HG03439 (cell line): ENCODE data around the gene MEGF11.

Experiments used
- ATAC-seq: cut with Tn5 transposase; IDR thresholded peaks from one replicate; pipeline ENCODE4 v1.9.1; 2021; ENCODE audit warnings: mild to moderate bottlenecking, moderate library complexity; ENCODE audit not compliant: unreplicated experiment

MEGF11 gene

GRCh38 chr15:66253418-66254088, at the start of gene MEGF11:
TSS of gene MEGF11 (minus strand) at chr15:66253750. CDS start at chr15:66128403, 125,347 bp downstream.
- no peak for ATAC-seq

GRCh38 chr15:66302489-66303278, 49.1 kb upstream of the MEGF11 start:
- ATAC-seq = no peak

DNA sequence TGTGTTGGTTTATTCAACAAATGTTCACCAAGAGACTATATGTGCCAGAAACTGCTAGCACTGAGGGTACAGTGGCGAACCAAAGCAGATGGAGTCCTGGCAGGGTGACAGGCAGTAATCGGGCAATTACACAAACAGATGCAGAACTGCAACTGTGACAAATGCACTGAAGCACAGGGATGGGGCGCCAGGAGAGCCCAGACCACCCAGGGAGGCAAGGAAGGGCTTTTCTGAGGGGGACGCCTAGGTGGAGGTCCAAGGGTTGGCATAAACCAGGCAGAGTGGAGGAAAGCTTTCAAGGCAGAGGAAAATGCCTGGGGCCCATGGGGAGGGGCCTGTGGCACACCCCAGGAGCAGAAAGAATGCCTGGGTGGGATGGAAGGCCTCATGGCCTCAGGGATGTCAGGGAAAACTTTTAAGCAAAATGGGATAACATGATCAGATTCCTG, 45.3 kb upstream of the MEGF11 start:
- ATAC-seq = no peak

DNA sequence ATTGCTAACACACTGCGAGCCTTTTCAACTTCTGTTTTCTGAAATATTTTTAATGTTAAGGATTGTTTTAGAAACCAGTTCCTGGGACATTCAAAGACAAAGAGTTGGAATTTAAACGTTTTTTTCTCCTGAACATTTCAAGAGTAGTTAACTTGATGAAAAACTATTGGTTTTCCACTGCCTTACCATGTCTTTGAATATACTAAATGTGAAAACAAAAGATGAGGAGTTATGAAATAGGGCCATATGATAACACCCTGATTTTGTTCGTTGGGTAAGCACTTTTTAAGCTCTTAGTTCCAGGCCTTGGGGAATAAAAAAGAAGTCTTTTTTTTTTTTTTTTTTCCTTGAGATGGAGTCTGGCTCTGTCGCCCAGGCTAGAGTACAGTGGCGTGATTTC, 42.6 kb upstream of the MEGF11 start:
- no peak for ATAC-seq

- ATAC-seq = no peak
Measured at GRCh38 chr15:66294932-66295235, 41.3 kb upstream of the MEGF11 start.

GRCh38 chr15:66294157-66294931, 40.8 kb upstream of the MEGF11 start:
- ATAC-seq = peak; percentile 11

DNA sequence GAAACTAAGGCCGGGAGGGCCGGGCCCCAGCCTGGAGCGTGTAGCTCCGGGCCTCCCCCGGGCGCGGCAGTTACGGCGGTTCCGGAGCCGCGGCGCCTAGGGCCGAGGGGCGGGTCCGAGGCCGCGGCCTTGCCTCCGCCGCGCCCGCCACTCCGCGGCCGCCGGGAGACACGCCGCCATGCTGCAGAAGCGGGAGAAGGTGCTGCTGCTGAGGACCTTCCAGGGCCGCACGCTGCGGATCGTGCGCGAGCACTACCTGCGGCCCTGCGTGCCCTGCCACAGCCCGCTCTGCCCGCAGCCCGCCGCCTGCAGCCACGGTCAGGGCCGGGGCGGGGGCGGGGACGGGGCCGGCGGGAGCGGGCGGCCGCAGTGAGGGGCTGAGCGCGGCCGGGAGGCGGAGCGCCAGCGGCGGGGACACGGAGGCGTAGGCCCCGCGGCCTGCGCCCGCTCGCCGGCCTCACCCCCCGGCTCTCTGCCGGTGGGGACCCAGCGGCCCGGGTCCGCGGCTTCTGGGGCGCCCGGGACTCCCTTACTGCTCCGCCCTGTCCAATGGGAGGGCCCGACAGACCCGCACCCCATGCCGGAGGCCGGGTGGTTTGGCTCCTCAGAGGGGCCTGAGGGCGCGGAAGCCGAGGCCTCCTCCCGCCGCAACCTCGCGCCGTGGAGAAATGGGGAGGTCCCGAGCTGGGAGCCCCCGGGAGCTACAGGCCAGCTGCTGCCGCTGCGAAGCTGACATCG, 40.0 kb upstream of the MEGF11 start, which contains the start of gene DIS3L:
Gene DIS3L, plus strand, starts transcription at position 150 of the 738 bp plus-strand sequence. Its CDS starts 29 bp downstream, at position 179.
- peak; percentile 60 for ATAC-seq

DNA sequence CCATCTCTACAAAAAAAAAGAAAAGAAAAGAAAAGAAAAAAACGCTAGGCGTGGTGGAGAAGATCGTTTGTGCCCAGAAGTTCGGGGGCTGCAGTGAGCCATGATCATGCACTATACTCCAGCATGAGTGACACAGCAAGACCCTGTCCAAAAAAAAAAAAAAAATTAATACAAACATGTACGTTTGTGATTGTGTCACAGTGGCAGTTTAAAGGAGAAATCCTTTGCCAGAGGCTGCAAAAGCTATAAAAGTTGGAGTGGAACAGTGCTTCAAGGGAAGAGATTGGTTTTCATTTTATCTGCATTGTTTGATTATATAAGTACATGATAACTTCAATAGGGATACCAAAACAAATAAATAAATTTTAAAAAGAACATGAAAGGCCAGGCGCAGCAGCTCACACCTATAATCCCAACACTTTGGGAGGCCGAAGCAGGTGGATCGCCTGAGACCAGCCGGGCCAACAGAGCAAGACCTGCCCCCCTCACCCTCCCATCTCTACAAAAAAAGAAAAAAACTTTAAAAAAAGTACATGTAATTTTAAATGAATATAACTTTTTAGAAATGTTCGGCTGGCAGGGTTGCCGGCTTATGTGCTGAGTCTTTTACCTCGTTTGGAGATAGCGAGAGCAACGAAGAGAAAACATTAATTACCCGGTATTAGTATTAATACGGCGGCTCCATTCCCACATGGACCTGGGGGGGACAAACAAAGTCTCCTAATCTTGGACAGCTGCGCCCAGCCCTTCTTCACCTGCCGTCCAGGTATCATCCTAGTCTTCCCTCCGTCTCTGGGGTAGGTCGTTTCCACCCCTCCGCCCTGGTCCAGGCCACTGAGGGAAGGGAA, 39.2 kb upstream of the MEGF11 start:
- peak; percentile 17 for ATAC-seq

DNA sequence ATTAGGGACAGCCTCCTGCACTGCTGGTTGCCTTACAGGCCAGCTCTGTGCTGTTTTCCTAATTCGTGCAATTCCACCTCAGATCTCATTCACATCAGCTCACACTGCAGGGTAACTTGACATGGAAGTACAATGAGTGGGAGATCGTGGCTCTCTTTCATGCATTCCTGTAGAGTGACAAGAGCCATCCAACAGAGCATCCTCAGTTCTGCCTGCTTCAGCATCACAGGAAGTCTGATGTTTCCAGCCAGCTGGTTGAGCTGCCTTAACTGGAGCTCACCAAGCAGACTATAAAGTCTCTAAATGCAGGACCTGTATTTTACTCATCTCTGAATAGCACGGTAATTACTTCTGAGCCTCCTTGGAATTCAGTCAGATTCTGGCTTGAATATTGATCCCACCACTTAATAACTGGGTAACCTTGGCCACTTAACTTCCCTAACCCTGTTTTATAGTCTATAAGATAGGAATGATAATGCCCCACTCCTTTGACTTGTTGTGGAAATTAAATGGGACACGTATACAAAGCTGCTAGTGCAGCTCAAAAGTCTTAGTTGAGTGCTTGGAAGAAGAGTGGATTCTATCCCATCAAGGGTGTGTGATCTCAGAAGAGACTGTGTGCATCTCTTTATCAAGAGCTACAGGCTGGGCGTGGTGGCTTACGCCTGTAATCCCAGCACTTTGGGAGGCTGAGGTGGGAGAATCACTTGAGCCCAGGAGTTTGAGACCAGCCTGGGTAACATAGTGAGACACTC, 38.4 kb upstream of the MEGF11 start:
- ATAC-seq = no peak

- no peak for ATAC-seq
Measured at GRCh38 chr15:66290518-66290917, 37.0 kb upstream of the MEGF11 start.

DNA sequence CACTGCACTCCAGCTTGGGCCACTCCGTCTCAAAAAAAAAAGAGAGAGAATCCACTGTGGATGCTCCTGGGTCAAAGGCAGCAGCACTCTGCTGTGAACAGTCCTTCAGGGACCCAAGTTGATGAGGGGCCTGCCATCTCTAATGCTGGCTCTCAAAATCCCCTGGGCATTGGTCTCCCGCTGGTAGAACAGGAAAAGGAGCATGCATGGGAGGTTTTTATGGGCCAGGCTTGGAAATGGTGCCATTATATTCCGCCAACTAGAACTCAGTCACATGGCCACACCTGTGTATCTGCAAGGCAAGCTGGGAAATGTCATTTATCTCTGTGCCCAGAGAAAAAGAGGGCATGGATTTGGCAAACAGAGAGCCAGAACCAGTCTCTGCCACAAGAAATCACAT, 36.5 kb upstream of the MEGF11 start:
- no peak for ATAC-seq

DNA sequence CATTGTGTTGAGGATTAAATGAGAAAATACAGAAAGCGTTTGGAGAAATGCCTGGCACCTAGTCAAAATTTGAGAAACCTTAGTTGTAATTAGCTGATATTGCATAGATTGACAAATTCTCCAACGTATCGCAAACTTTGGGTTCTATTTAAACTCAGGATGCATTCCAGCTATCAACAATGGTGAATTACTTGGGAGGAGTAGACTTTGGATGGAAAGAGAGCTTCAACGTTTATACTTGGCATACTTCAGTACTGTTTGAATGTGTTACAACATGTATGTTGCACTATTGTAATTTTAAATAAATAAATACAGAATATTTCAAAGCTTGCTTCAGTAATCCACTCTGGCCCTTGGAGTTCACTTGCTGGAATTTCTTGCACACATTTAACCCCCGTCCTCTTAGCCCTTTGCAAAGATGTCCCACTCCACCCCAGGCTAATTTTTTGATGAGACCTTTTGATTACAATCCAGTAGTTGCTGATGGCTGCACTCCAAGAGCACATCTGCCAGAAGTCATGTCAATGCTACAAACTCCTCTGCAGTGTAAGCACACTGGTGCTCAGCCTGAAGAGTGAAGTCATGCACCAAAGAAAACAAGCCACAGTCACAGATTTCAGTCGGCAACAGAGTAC, 35.1 kb upstream of the MEGF11 start:
- no peak for ATAC-seq

- ATAC-seq = no peak
Measured at GRCh38 chr15:66288093-66288492, 34.5 kb upstream of the MEGF11 start.

GRCh38 chr15:66287461-66288057, 34.0 kb upstream of the MEGF11 start:
- ATAC-seq = no peak

DNA sequence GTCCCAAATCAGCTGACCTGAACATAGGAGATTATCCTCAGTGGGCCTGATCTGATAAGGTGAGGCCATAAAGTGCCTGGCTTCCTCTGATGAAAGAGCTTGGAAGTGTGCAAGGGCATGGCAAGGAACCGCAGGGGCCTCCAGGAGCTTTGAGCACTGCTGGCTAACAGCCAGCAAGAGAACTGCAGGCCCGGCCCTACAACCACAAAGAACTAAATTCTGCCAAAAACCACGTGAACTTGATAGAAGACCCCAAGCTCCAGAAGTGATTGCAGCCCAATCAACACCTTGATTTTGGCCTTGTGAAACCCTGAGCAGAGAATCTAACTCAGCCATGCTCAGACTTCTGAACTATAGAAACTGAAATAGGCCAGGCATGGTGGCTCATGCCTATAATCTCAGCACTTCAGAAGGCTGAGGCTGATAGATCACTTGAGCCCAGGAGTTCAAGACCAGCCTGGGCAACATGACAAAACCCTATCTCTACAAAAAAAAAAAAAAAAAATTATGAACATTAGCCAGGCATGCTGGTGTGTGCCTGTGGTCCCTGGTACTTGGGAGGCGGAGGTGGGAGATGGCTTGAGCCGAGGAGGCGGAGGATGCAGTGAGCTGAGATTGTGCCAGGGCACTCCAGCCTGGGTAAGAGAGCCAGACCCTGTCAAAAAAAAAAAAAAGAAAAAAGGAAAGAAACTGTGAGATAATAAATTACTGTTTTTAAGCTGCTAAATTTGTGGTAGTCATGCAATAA, 32.2 kb upstream of the MEGF11 start:
- no peak for ATAC-seq

GRCh38 chr15:66284271-66284670, 30.7 kb upstream of the MEGF11 start:
- ATAC-seq = no peak

DNA sequence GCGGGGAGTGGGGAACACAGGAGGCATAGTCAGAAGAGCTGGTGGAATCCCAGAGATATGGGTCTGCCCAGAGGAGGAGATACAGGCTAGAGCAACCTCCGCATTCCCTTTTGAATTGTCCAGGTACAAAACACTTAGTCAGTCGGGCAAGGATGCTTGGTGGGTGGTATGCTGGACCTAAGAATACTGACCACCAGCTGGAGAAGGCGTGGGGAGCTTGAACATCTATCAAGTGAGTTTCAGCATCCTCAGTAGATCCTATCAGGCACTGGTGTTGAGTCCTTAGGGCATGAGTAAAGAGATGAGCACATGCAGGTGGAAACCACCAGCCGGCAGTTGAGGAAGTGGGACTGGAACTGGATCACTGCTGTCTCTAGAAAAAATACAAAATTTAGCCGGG, 25.1 kb upstream of the MEGF11 start:
- ATAC-seq = no peak

DNA sequence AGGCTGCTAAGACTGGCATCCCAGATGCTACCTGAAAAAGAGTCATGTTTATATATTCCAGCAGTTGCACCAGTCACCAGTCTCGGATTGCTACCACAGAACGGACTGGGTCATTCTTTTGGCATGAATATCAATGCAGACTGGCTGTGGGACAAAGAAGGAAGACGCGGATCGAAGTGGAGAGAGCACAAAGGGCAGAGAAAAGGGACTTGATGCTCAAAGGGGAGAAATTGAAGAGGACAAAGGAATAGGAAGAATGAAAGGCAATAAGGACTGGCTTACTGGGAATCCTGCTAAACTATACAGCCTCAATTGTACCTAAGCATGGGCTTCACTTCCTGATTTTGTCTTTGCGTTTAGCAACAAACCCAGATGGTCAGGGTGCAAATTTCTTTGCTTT, 24.5 kb upstream of the MEGF11 start:
- ATAC-seq = no peak
